Activated T-cell treated with anti-CD3 and anti-CD28 coated beads for 1 hour (primary cell): ENCODE measurements around the gene CARD11.

ENCODE experiments used
- DNase-seq: peaks from one replicate; pipeline ENCODE4 v3.0.0-alpha.2; 2020; ENCODE audit warnings: low read depth

CARD11 gene

GRCh38 chr7:3020416-3020815, 23.3 kb downstream of the CARD11 start:
- no peak for DNase-seq

DNA sequence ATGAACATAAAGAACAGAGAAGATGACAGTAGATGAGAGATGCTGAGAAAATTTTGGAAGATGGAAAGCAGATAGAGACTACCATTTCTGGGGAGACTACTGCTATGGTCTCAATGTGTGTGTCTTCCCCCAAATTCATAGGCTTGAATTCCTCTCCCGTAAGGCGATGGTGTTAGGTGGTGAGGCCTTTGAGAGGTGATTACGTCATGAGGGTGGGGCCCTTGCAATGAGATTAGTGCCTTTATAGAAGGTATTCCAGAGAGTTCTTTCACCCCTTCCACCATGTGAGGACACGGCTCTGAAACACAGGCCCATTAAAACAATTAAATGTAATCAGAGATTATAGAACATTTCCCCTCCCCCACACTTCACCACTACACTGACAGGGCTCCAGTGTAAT, 23.9 kb downstream of the CARD11 start:
- DNase-seq, result no peak

DNA sequence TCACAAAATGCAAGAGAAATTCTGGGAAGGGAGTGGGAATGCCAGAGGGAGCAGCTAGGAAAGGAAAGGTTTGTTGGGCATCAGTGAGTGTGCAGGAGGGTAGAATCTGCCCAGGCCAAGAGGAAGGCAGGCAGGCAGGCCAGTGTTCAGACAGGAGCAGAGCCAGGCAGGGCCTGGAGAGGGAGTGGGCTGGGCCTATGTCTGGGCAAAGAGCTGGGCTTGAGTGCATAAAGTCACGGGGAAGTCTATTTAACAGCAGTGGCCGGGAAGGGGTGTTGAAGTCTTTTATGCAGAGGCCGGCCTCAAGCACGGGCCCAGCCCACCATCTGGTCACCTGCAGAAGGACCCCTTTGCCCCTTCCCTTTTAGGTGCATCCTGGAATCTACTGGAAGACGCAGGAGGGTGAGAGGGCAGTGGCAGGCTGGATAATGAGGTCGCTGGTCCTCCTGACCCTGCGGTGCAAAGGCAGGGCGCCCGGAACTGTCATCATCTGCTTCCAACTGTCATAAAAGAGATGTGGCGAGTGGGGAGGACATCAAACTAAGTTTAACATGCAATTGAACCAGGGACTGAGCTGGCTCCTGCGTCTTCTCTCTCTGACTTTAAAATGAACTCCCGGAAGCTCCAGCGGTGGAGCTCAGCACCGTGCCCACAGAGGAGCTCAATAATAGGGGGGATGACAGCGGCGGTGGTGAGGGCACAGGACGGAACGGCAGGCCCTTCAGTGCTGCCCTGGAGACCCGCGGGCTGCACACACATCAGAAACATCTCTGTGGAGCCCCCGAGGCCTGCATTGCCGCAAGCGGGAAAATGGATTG, 29.5 kb downstream of the CARD11 start:
- no peak for DNase-seq

- no peak for DNase-seq
Observed at GRCh38 chr7:3011211-3011852, 32.3 kb downstream of the CARD11 start.

GRCh38 chr7:3010161-3010560, 33.5 kb downstream of the CARD11 start:
- no peak for DNase-seq

GRCh38 chr7:3009086-3009485, 34.6 kb downstream of the CARD11 start:
- no peak for DNase-seq

- no peak for DNase-seq
Observed at GRCh38 chr7:3008386-3008785, 35.3 kb downstream of the CARD11 start.

- DNase-seq, result no peak
Observed at GRCh38 chr7:3007696-3008095, 36.0 kb downstream of the CARD11 start.

DNA sequence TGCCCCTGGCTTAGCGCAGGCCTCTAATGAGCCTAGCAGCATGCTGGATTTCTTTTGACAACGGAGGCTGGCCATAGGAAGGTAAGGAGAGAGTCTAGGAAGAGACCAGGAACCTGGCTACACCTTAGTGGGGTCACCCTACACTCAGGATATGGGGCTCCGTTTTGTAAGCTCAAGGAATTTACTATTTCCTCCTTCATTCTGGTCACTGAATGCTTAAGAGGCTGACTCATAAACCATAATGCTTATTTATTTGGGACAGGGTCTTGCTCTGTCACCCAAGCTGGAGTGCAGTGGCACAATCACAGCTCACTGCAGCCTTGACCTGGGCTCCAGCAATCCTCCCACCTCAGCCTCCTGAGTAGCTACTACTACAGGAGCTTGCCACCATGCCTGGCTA, 38.4 kb downstream of the CARD11 start:
- DNase-seq, result no peak

- DNase-seq, result no peak
Observed at GRCh38 chr7:3003936-3004335, 39.7 kb downstream of the CARD11 start.

- DNase-seq, result no peak
Observed at GRCh38 chr7:3002631-3003030, 41.0 kb downstream of the CARD11 start.

DNA sequence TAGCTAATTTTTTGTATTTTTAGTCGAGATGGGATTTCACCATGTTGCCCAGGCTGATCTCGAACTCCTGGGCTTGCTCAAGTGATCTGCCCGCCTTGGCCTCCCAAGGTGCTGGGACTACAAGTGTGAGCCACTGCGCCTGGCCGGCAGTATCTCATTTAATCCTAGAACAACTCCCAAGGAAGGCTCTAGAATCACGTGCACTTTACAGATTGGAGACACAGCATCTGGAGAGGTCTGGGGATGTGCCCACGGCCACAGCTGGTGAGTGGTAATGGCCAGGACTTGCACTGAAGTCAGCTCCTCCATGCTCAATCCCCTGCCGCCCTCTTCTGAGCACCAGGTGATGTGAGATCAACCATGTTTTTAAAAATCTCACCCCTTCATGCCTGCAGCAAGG, 43.1 kb downstream of the CARD11 start:
- no peak for DNase-seq

DNA sequence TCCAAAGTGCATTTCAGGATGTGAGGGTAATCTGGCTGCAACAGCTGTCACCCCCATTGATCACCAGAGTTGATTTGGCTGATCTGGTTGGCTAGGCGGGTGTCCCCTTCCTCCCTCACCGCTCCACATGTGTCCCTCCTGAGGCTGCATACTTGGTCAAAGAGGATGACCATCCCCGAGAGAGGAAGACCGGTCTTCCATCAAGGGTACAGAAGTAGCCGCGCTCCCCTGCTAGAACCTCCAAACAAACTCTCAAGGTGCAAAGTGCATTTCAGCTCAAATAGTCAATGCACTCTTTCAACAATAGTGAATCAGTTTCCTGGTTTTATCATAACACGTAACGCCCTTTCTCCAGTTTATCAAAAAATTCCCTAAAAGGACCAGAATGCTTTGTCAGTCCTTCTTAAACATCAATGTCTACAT, 44.6 kb downstream of the CARD11 start:
- DNase-seq, result no peak

GRCh38 chr7:2997014-2997413, 46.7 kb downstream of the CARD11 start:
- DNase-seq, result no peak

DNA sequence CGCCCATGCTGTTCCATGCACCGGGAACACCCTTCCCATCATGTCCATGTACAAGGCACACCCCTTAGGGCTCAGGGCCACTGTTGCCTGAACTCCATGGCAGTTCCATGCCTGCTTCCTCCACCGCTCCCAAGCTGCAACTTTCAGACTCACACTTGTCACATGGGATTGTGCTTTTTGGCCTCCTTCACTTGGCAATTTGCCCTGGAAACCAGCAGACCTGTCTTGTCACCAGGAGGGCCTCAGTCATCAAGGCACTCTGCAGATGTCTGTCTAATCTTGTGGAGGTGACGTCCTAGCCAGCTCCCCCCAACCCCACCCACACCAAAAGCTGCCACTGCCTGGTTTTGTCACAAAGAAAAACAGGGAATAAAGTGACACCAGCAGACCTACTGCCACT, 47.5 kb downstream of the CARD11 start:
- DNase-seq, result no peak

- no peak for DNase-seq
Observed at GRCh38 chr7:2993868-2994267, 49.8 kb downstream of the CARD11 start.

DNA sequence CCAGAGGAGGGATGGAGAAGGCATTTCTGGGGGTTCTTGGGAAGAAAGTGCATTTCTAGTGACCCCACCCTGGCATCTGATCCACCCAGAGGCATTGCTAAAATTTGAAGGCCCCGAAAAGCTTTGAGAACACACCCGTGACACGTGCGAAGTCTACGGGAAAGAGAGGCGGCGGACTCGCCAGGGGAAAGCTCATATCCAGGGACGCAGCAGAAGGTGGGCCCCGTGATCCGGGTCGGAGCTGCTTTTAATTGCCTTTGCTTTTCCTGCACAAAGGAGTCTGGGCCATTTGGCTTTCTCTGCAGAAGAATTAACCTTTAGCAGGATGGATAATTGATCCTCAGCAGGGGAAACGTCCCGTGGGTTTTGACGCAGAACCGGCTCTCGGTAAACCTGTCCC, 50.3 kb downstream of the CARD11 start:
- DNase-seq, result no peak

DNA sequence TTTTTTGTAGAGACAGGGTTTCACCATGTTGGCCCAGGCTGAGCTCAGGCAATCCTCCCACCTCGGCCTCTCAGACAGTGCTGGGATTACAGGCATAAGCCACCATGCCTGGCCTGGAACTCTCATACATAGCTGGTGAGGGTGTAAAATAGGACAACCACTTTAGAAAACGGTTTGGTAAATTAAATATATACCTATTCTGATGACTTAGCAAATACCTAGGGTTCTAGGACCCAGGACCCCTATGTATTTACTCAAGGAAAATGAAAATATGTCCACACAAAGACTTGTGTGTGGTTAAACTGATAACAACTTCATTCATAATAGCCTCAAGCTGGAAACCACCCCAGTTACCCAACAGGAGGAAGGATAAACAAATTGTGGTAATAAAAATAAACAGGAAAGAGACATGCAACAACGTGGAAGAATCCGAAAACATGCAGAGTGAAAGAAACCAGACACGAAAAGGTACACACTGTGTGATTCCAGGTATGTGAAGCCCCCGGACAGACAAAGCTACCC, 52.7 kb downstream of the CARD11 start:
- no peak for DNase-seq

DNA sequence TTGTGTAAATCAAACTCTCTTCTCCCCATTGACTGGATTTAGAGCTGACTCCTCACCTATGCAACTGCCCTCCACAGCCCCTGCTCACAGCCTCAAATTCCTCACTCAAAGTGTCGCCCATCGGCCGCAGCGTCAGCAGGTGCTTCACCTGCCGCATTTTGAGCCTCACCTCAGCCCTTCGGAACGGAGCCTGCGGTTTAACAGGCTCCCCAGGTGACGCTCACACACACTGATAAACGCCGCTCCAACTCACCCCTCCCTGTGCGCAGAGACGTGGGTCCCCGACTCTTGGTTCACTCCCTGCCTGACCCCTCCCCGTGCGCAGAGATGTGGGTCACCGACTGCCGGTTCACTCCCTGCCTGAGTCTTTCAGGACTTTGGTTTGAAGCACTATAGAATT, 57.1 kb downstream of the CARD11 start:
- DNase-seq, result no peak

- DNase-seq, result no peak
Observed at GRCh38 chr7:2985866-2986265, 57.8 kb downstream of the CARD11 start.

GRCh38 chr7:2984091-2984490, 59.6 kb downstream of the CARD11 start:
- no peak for DNase-seq

- no peak for DNase-seq
Observed at GRCh38 chr7:2983586-2983985, 60.1 kb downstream of the CARD11 start.

- DNase-seq, result peak; percentile 42
Observed at GRCh38 chr7:2982831-2983230, 60.8 kb downstream of the CARD11 start.

DNA sequence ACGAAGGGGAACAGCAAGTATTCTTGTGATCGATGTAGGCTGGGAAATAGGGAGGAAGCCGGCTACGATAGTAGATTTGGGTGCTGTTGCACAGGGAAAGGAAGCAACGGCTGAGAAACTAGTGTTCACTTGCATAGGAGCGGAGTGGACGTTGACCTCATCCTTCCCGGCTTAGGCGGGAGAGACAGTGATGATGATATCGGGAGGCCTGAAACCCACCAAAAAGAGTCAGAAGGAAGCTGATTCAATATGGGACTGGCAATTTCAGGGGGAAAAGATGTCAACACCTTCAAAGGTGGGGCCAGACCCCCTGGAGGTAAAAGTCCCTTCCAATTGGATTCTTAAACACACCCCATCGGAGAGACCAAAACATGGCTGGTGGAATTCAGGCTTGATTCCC, 61.3 kb downstream of the CARD11 start:
- DNase-seq, result no peak
